Lower lobe of right lung (tissue), 2 donors: Measurements from ENCODE around the gene FERMT3. TPM values are rescaled to one million over a fixed set of nuclear protein-coding genes. Genes with fewer than 3 reads are reported as not detected.

Source experiments
- ATAC-seq, 2 donors: fragments of 200-7000 bp; cut with Tn5 transposase; one replicate each; pipeline ENCODE4 v1.9.1; 2020 to 2022; ENCODE audit warnings: mild to moderate bottlenecking in 2 of 2, moderate library complexity in 2 of 2
- DNase-seq: peaks from one replicate; pipeline ENCODE4 v3.0.0-alpha.2; 2020
- H3K27ac ChIP-seq: fragments of 200-600 bp; one replicate; pipeline ENCODE4 v1.8.0; 2022
- H3K27me3 ChIP-seq: fragments of 200-600 bp; one replicate; pipeline ENCODE4 v1.8.0; 2022; ENCODE audit warnings: low read depth
- H3K36me3 ChIP-seq: fragments of 200-600 bp; one replicate; pipeline ENCODE4 v1.8.0; 2022; ENCODE audit warnings: mild to moderate bottlenecking
- H3K4me1 ChIP-seq: fragments of 200-600 bp; one replicate; pipeline ENCODE4 v1.8.0; 2022
- H3K4me3 ChIP-seq: fragments of 200-600 bp; one replicate; pipeline ENCODE4 v1.8.0; 2022; ENCODE audit warnings: mild to moderate bottlenecking
- H3K9me3 ChIP-seq: fragments of 200-600 bp; one replicate; pipeline ENCODE4 v1.8.0; 2022
- CTCF ChIP-seq: fragments of 200-600 bp; IDR thresholded peaks from one replicate; pipeline ENCODE4 v1.8.0; 2022; ENCODE audit warnings: antibody characterized with exemption, mild to moderate bottlenecking
- intact Hi-C: fragments of 100-400 bp; cut with DNase I; formaldehyde crosslinking; loops from one replicate; pipeline ENCODE4 v1.11.0; 2022
- total RNA-seq: library from RNA; stranded (reverse); fragmentation: NEBNext Ultra II Directional; extraction: Animal tissue kit (Norgen Biotek cat#: 25700); gene quantifications from one replicate; pipeline ENCODE4 v1.2.1, GENCODE V29; 2021
- donor health status: DM: no; HTN: yes; CAD: no; lungs with severe emphysema.

Gene FERMT3
- total RNA-seq, 1 donor from 2014 or later: 92.0 TPM

DNA sequence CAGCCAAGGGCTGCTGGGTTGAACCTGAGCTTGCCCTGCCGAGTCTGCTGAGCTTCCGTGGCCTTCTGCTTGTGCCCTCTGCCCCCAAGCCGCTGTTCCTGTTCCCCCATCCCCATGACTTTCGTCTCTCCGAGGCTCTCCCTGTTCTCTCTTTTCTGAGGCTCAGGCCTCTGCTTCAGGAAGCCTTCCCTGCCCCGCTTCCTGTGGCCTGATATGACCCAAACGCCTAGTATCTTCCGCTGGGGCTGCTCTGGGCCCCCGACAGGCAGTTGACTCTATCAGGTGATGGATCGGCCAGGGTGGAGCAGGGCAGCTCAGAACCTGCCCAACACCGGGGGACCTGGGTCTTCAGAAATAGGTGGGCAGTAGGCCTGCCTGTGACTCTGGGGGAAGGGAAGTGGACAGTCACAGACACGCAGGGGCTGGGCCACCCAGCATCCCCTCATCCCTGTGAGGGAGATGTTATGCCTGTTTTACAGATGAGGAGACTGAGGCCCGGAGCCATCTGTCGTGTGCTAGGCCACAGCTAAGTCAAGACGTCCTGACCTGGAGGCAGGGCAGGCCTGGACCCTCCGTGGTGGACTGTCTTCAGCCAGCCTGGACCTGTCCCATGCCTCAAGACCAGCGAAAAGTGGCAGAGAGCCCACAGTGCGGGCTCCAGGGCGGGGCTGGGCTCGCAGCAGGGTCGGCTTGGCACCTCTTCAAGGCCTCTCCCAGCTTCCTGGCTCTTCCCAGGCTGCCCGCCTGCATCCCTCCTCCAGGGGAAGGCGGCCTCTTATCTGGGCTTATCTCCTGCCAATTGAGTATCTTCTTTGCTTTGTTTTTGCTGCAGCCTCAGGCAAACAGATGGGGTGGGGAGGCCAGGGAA lies 61.7 kb downstream of the FERMT3 start:
- no peak for TF ChIP-seq CTCF
- Histone ChIP-seq H3K27me3 (no peaks in the 10 kb centered on the region), H3K9me3 (no peaks in the 10 kb centered on the region), H3K36me3 (peaks cover 41% of the 10 kb centered on the region), H3K27ac (peak overlapping the region; percentile 99), H3K4me3 (peak overlapping the region; percentile 95), H3K4me1 (peaks cover 40% of the 10 kb centered on the region)
- DNase-seq (peak; percentile 72), ATAC-seq (no peak)
- intact Hi-C loops: no loop called here

GRCh38 chr11:64268893-64269539 lies 62.5 kb downstream of the FERMT3 start:
- no peaks in the 10 kb centered on the region for H3K9me3 ChIP-seq
- no peaks in the 10 kb centered on the region for H3K27me3 ChIP-seq
- intact Hi-C loops: no loop called here
- peak; percentile 84 for DNase-seq
- H3K27ac ChIP-seq: peak overlapping the region; percentile 99
- no peak for TF ChIP-seq CTCF
- peaks cover 40% of the 10 kb centered on the region for H3K4me1 ChIP-seq
- peak overlapping the region; percentile 95 for H3K4me3 ChIP-seq
- ATAC-seq: peak; percentile 31 to 48
- H3K36me3 ChIP-seq: peaks cover 33% of the 10 kb centered on the region

- intact Hi-C loops: no loop called here
- H3K4me1 ChIP-seq: peaks cover 40% of the 10 kb centered on the region
Observed at GRCh38 chr11:64269540-64270220, 63.2 kb downstream of the FERMT3 start.

More at GRCh38 chr11:64269540-64270220, 63.2 kb downstream of the FERMT3 start:
- peak; percentile 89 to 94 for ATAC-seq
- Histone ChIP-seq H3K4me3 (peak overlapping the region; percentile 95), H3K27me3 (no peaks in the 10 kb centered on the region), H3K27ac (peak overlapping the region; percentile 99), H3K9me3 (no peaks in the 10 kb centered on the region), H3K36me3 (peaks cover 27% of the 10 kb centered on the region)
- peak; percentile 19 for TF ChIP-seq CTCF
- DNase-seq: peak; percentile 98

Other genes starting within 250 kb of the FERMT3 start
- 212 TPM for gene COX8A, start 232.1 kb upstream of the FERMT3 start, total RNA-seq
- 61.9 TPM for gene OTUB1, start 220.3 kb upstream of the FERMT3 start, total RNA-seq
- not detected for gene FLRT1, start 170.8 kb upstream of the FERMT3 start, total RNA-seq
- gene MACROD1, start 40.6 kb upstream of the FERMT3 start, total RNA-seq: 15.0 TPM
- 125 TPM for gene STIP1, start 20.6 kb upstream of the FERMT3 start, total RNA-seq
- gene TRPT1, start 19.5 kb downstream of the FERMT3 start, total RNA-seq: 27.8 TPM
- gene NUDT22, start 19.6 kb downstream of the FERMT3 start, total RNA-seq: 45.0 TPM
- 39.5 TPM for gene DNAJC4, start 23.8 kb downstream of the FERMT3 start, total RNA-seq
- gene VEGFB, start 27.9 kb downstream of the FERMT3 start, total RNA-seq: 150 TPM
- 48.2 TPM for gene FKBP2, start 34.4 kb downstream of the FERMT3 start, total RNA-seq
- gene PPP1R14B, start 40.2 kb downstream of the FERMT3 start, total RNA-seq: 55.4 TPM
- gene PLCB3, start 44.8 kb downstream of the FERMT3 start, total RNA-seq: 31.8 TPM
- gene BAD, start 77.9 kb downstream of the FERMT3 start, total RNA-seq: 51.6 TPM
- gene GPR137, start 79.1 kb downstream of the FERMT3 start, total RNA-seq: 37.7 TPM
- gene KCNK4, start 84.6 kb downstream of the FERMT3 start, total RNA-seq: not detected
- not detected for gene CATSPERZ, start 93.6 kb downstream of the FERMT3 start, total RNA-seq
- gene ESRRA, start 98.8 kb downstream of the FERMT3 start, total RNA-seq: 47.9 TPM
- gene TRMT112, start 110.8 kb downstream of the FERMT3 start, total RNA-seq: 178 TPM
- 203 TPM for gene PRDX5, start 111.4 kb downstream of the FERMT3 start, total RNA-seq
- 40.0 TPM for gene CCDC88B, start 133.5 kb downstream of the FERMT3 start, total RNA-seq
- 36.1 TPM for gene RPS6KA4, start 152.4 kb downstream of the FERMT3 start, total RNA-seq